HG03558 (cell line): ENCODE data around the gene UBAC2.

Experiments used
- ATAC-seq: cut with Tn5 transposase; IDR thresholded peaks from one replicate; pipeline ENCODE4 v1.9.1; 2021; ENCODE audit warnings: moderate number of reproducible peaks; ENCODE audit not compliant: unreplicated experiment; ENCODE audit errors: extremely low read depth

Gene UBAC2

DNA sequence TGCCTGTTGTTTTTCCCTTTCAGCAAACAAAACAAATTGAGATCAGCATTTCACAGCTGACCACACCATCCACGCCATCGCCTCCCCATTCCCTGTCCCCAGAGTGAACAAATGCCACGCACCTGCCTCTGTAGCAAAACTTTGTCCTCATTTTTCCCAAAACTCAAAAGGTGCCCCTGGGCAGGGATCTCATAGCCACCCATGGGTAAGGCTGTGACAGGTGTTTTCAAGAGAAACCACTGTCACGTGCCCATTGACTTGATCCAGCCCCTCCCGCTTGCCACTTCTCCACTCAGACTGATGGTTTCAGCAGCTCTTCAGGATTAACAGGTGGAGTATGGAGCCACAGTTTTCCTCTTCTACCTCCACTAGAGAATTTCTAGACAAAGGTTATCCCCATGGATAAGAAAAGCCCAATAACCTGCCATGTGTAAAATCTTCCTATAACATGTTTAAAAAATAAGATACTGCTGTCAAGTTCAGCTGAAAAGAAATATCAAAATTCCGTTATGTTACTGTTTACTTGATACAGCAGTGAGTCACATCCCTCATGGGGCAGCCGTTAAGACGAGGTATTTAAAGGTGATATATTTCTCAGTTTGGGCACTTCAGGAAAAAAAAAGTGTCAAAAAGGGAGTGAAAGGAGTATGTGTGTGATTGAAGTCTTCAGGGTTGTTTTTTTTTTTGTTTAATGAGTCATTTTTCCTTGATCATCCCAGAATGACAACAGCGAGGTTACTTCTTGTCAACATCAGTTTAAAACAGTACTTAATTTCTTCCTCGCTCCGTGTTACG lies 170.0 kb downstream of the UBAC2 start:
- no peak for ATAC-seq

DNA sequence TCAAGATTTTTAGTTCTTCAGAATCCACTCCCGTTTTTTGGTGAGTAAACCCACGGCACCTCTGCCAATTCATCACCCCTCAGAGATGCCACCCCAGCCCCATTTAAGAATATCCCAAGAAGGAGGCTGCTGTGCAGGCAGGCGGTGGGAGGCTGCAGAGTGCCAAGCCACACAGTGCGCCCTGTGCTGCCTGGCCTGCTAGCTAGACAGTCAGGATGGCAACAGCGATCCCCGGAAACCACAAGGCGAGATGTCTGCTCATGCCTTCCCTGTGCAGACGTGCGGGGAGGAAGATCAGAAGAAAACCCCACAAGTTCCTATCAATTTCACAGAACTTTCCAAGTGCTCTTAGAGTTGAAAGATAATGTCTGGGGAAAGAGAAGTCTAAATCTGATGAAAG lies 171.3 kb downstream of the UBAC2 start:
- ATAC-seq = no peak

DNA sequence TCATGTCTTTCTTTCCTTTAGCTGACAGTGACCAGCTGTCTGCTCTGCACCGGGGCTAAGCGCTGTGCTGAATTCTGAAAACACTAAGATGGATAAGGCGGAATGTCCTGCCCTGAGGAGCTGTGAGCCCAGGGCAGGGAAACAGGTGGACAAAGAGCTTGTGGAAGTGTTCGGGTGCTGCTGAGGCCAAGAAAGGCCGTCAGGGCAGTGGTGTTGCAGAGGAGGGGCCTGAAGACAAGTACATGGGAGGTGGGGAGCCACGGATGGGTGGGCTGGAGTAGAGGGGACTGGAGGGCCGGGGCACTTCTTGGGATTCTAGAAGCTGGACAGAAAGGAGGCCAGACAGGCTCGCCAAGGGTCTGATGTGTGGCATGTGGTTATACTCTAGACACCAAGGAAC lies 172.8 kb downstream of the UBAC2 start:
- ATAC-seq = no peak

DNA sequence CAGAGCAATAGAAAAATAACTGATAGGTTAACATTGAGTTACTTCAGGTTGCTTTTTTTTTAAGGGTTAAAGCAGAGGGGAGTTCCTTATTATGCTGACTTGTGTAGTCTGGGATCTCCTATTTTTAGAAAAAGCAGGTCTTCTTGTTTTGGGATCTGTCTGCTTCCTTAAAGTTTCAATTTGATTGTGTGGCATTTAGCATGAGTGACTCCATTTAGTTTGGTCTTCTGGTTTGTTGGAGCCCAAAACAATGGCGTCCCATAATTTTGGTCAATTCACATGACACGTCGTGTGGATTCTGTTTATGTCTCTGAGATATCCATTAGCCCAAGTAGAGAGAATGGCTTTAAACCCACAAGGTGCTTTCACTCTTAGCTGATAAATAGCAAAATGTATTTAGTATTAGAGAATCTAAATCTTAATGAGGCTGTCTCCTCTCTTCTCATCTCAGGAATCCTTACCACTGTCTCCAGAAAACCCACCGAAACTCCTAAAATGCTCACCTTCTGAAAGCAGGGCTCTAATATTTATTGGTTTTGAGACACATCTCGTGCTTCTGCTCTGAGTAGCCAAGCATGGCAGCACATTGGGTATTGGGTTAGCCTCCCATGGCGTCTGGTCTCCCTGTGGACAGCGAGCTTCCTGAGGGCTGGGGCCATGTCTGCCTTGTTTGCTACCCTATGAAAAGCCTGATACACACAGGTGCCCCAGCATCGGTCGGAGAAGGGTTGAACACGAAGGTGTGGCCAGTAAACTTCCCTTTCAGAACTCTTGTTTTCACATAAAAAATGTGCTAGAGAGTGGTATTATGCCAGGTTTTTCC lies 173.7 kb downstream of the UBAC2 start:
- ATAC-seq = peak; percentile 42

DNA sequence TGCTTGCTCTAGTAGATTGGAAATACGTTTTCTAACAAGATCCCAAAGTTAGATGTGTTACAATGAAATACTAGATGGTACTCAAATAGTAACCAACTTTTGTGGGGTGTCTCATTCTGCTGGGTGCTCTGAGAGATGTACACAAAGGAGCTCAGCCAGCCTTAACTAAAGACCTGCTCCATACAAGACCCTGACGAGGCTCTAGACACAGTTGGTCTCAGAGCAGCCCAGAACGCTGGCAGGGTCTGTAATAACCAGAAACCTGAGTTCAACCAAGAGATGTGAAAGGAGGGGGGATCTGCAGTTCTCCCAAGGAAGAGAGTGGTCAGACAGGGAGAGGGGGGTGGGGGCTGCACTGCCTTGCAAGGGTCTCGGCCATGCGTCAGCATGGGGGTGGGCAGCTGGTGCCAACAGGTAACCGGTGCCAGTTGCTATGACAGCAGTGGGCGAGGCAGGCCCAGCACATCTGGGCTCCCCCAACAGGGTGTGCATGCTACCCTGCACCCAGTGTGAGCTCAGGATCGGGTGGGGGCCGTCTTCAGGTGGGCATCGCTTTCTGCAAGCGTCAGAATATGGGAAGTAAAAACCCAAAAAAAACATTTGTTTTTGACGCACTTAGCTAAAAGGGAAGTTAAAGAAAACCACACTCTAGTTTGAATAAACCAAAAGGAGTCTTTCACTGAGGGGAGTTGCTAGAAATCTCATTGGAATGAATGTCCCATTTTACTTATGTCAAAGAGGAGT lies 174.5 kb downstream of the UBAC2 start:
- ATAC-seq = no peak

DNA sequence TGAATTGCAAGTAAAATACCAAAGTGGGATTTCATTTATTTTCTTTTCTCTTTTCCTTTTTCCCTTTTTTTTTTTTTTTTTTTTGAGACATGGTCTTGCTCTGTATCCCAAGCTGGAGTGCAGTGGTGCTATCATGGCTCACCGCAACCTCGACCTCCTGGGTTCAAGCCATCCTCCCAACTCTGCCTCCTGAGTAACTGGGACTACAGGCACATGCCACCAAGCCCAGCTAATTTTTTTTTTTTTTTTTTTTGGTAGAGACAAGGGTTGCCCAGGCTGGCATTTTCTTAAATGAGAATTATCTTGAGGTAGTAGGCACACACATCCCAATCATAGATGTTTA lies 175.1 kb downstream of the UBAC2 start:
- no peak for ATAC-seq

DNA sequence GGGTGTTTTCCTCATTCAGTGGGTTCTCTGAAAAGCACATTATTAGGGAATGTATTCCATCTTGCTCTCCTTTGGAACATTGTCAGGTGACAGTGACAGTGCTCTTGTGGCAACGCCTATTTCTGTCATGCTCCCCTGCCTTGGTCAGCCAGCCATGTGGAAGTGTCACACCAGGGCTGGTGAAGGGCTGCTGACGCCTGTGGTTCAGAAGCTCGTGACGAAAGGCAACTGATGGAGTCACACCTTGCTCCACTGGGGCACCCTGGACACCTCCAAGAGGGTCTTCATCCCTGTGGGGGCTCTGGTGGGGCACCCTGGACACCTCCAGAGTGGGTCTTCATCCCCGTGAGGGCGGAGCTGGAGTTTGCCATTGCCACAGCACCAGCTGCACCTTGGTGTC lies 175.5 kb downstream of the UBAC2 start:
- ATAC-seq = peak; percentile 32

DNA sequence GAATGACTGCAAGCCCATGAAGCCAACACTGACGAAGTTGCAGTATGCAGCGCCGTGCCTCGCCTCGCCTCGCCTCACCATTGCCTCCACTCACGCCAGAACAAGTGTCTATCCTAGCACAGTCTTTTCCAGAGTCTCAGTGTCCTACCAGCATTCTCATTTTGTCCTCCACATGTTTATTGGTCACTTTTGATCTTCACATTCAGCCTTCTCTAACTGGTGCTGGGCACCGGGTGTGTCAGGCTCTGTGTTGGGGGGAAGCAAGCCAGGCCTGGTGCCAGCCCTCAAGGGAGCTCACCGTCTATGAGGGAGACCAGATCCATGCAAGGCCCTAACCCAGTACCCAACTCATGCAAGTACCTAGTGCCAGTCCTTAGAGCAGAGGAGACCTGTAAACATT lies 176.3 kb downstream of the UBAC2 start:
- ATAC-seq = no peak

DNA sequence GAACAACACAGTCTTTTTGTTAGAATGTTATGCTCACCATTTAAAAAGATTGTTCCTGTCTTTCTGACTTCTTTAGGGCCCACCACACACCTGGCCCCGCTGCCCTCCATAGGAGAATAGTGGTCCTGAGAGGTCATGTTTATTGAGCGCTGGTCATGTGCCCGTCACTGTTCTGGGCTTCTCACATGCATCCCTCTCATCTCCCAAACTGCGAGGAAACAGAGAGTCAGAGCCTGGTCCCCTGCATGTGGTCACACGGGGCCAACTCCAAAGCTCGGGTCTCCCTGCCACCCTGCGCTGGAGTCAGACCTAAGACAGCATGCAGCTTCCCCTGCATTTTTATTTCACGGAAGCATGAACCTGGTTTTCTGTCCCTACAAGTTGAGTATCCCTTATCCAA lies 177.0 kb downstream of the UBAC2 start:
- no peak for ATAC-seq

DNA sequence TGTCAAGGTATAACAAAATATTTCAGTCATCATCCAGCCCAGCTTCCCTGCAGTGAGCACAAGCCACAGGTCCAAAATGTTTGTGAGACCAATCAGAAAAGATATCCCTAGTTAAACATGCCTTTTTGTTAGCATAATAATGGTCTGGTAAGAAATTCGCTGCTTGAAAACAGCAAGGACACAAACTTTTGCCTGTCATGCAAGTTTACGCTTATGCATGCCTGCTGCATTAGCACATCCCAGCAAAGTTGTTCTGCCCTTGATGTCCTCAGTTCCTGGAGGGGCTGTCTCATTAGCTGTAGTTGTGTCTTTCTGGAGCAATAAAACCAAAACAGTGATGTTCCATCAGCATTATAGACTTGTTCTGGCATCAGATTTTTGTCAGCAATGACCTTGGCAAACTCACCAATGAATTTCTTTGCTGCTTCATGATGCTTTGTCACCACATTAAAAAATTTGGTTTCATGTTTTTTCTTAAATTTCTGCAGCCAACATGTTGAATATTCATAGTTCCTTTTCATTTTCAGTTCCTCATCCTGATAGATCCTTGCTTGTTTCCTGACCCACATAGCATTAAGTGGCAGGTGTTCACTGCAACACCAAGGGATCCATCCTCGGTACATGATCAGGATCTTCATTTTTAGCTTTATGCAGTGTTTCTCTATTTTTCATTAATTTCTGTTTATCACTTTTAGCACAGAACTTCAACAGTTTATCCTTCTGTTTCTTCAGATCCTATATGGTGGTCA lies 178.5 kb downstream of the UBAC2 start:
- ATAC-seq = no peak

DNA sequence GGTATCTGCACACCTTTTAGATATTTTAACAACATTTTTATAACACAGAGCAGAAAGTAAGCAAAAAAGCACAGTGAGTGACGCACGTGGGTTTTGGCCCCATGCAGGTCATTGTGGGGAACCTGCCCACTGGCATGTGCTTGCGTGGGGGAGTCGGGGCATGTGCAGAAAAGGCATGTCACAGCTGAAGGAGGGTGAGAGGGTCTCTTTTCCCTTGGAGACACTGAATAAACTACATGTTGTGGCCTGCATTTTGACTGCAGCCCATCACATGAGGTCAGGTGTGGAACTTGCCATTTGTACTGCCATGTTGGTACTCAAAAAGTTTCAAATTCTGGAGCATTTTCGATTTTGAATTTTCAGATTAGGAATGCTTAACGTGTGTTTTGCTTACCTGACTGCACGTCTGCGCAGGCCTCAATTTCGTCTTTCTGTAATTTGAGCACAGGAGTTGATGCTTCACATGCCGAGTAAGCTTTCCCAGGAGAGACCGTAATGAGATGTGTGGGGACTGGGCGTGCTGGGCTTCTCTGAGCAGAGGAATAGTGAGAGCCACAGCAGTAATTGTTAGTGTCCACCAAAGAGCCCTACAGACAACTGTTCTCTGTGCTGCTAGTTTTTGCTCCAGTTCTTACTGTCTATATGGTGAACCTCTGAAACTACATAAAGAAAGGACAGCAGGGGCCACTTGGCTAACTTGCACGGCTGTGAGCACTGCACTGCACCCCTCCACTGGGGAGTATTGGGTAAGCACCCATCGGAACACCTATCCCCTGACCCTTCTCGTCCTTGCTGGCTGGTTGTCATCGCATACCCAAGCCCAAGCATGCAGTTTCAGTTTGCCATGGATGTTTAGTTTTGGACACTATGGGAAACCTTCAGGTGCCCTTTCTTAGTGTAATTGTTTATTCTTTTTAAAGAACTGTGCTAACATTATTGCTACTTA lies 179.5 kb downstream of the UBAC2 start:
- ATAC-seq = no peak

DNA sequence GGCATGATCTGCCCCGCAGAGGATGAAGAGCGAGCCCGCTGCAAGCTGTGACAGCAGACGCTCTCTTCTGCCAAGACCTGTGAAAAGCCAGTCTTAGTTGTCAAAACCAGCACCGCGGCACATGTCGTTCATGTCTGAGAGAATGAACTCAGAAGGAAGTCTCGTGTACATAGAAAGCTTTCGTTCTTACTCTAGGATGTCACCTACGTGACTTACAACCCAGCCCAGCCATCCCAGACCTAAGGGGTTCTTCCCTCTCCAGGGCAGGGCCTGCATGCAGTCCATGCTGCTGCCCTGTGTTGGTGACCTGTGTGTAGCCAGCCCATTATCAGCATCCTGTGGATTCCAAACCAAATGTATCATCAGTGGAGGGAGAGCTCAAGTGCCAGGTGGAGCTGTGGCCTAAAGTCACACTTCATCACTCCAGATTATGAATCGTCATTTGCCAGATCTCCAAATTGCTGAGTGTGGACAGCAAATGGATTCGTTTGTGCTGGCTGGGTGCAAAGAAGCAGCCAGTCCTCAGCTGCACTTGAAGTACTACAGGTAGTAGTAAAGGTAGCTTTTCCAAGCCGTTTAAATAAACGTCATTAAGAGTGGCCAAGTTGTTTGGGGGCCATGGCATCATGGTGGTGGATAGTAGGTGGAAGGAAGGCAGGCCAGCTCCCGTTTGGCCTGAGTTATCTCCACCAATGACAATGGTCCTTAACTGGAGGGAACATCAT lies 180.4 kb downstream of the UBAC2 start:
- peak; percentile 66 for ATAC-seq

DNA sequence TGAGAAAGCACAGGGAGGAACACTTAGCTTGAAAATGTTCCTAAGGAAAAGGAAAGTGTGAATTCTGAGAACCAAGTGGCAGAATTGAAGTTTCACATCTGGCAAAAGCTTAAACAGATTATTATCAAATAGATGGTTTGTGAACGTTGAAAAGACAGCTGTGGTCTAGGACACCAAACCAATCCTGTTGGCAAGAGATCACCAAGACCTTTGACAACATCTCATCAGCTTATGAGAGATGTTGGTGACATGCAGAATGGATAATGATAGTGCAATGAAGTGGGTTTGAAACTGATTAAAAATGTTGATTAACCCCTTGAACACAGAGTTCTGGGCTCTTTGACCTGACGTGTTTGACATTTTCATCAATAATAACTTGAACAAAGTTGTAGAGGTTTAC lies 181.1 kb downstream of the UBAC2 start:
- no peak for ATAC-seq

DNA sequence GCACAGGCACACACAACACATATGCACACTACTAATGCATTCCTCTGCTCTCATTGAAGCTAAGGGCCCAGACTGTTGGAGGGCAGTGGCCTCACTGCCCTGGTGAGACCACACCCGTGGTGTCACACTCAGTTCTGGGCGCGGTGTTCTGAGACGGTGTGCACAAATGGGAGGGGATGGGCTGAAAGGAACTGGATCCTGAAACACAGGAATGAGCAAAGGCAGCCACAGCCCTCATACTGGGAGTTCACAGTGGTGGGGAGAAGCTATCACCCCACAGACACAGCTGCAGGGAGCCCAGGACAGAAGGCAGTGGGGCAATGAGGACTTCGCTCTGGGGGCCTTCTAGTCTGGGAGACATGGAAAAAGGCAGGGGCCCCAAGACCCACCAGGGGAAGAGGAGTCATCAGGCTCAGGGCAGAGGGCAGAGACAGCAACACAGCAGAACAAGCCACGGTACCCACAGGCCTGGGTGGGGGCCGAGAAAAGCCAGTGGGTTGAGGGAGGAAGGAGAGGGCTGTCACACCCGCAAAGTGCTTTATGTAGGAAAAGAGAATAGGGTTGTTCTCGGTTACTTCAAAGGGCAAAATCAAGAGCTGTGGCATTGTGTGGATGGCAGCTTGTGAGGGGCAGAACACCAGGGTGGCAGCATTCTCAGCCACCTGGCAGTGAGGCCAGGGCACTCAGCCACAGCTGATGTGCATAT lies 181.9 kb downstream of the UBAC2 start:
- ATAC-seq = no peak

DNA sequence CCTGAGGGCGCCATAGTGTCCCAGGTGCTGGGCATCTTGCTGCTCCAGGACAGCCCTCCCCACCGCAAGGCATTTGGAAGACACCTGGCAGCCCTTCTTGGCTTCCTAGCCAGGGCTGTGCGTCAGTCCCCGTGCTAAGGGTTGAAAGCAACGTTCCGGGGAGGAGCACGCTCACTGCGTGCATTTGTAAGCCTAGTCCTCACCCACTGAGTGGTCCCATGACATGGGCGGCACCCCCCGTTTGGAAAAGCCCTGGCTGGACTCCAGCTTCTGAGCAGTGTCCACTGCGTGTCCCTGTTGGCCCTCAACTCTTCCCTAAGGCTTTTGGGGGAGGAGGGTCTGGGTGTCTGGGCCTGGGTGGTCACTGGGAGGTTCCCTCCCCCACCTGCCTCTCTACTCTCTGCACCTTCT lies 182.9 kb downstream of the UBAC2 start:
- ATAC-seq = no peak

DNA sequence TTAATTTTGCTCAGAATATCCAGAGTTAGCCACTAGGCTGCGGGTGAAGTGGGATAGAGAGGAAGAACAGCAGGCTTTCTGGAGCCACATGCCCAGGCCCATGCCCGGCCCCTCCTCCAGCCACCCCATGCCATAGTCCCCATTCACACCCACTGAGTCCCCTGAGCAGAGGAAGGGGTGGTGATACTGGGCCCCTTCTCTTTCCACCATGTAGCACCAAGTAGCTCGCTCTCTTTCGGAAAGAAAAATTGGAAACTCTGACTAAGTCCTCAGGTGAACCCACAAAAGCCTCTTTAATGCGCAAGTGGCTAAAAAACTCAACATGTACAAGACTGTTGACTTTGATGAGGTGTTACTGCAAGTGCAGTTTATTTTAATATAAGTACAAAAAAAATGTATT lies 183.3 kb downstream of the UBAC2 start:
- no peak for ATAC-seq

DNA sequence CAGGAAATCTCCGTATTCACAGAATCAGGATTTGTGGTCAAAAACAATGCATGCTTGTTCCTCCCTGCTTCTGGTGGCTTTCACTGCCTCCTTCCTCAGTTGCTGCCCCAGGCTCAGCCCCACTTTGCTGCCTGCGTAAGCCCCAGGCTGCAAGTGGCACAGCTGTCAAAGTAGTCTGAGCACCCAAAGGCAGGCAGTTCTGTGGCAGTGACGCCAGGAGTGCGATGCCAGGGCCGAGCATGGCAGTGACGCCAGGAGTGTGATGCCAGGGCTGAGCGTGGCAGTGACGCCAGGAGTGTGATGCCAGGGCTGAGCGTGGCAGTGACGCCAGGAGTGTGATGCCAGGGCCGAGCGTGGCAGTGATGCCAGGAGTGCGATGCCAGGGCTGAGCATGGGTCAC lies 183.8 kb downstream of the UBAC2 start:
- ATAC-seq = no peak

DNA sequence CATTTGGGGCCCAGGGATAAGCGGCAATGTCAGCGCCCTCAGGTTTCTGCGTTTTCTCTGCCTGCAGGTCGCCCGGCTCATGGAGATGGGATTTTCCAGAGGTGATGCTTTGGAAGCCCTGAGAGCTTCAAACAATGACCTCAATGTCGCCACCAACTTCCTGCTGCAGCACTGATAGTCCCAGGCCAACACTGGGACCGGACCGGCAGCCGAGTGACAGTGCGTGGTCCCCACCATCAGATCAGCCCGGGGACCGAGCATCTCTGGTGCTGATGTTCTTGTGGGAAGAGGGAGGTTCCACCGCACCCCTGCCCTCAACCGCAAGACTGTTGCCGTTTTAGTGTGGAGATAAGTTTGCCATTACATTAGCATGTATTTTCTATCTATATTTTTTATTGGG lies 184.5 kb downstream of the UBAC2 start:
- ATAC-seq = no peak
